ENCODE data around the gene CTIF. TPM values are rescaled to one million over a fixed set of nuclear protein-coding genes. Genes with fewer than 3 reads are reported as not detected.

Gene CTIF
- total RNA-seq, 2 donors from 2014 or later, result 4.6 to 4.7 TPM

GRCh38 chr18:48635806-48636205, 97.0 kb downstream of the CTIF start:
- no peak for ATAC-seq (replicated peaks in 1 of 2)
- Mint-ChIP-seq H3K4me1 (ENCODE audit: low read depth) (no peaks in the 10 kb centered on the region), H3K27me3 (ENCODE audit: low read depth) (no peaks in the 10 kb centered on the region), H3K27ac (no peak overlapping the region), H3K9me3 (no peaks in the 10 kb centered on the region), H3K4me3 (no peak overlapping the region), H3K36me3 (ENCODE audit: insufficient read depth in 2 of 2) (no peaks in the 10 kb centered on the region)
- DNase-seq, result no peak

DNA sequence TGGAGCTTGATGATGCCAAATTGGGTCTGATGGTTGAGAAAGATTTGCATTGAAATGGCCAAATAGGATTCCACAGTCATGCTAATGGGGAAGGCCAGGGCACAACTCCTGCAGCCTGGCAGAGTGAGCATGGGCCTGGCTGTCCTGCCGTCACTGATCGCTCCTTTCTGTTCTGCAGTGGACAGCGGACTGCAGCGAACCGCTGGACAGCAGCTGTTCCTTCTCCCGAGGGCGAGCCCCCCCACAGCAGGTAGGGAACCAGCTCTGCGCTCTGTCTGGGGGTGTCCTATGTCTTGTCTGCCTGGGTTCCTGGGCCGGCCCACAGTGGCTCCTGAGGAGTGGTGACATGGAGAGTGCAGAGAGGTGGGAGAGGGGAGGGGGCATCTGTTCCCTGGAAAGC, 97.6 kb downstream of the CTIF start:
- ATAC-seq (replicated peaks in 1 of 2), result no peak
- Mint-ChIP-seq H3K36me3 (ENCODE audit: insufficient read depth in 2 of 2) (no peaks in the 10 kb centered on the region), H3K27ac (no peak overlapping the region)

GRCh38 chr18:48637081-48637990, 98.5 kb downstream of the CTIF start:
- H3K4me3 Mint-ChIP-seq, result no peak overlapping the region
- DNase-seq, result no peak
- H3K36me3 Mint-ChIP-seq (ENCODE audit: insufficient read depth in 2 of 2), result peaks cover 0 to 2% of the 10 kb centered on the region in 2 donors

More for the DNA sequence above, 97.6 kb downstream of the CTIF start:
- no peak overlapping the region for H3K4me3 Mint-ChIP-seq
- H3K27me3 Mint-ChIP-seq (ENCODE audit: low read depth), result no peaks in the 10 kb centered on the region
- no peaks in the 10 kb centered on the region for H3K9me3 Mint-ChIP-seq
- H3K4me1 Mint-ChIP-seq (ENCODE audit: low read depth), result no peaks in the 10 kb centered on the region
- DNase-seq, result no peak

GRCh38 chr18:48638451-48638850, 99.6 kb downstream of the CTIF start:
- Mint-ChIP-seq H3K27me3 (ENCODE audit: low read depth) (no peaks in the 10 kb centered on the region), H3K9me3 (peaks cover 0 to 4% of the 10 kb centered on the region in 2 donors), H3K36me3 (ENCODE audit: insufficient read depth in 2 of 2) (peaks cover 0 to 2% of the 10 kb centered on the region in 2 donors), H3K4me1 (ENCODE audit: low read depth) (no peaks in the 10 kb centered on the region), H3K4me3 (no peak overlapping the region), H3K27ac (no peak overlapping the region)
- ATAC-seq (replicated peaks in 1 of 2), result no peak
- no peak for DNase-seq

More at GRCh38 chr18:48637081-48637990, 98.5 kb downstream of the CTIF start:
- ATAC-seq (replicated peaks in 1 of 2), result no peak
- Mint-ChIP-seq H3K27me3 (ENCODE audit: low read depth) (no peaks in the 10 kb centered on the region), H3K4me1 (ENCODE audit: low read depth) (no peaks in the 10 kb centered on the region), H3K9me3 (peaks cover 0 to 4% of the 10 kb centered on the region in 2 donors), H3K27ac (no peak overlapping the region)

GRCh38 chr18:48638896-48639771, 100.3 kb downstream of the CTIF start:
- no peak overlapping the region for H3K27ac Mint-ChIP-seq
- no peak overlapping the region for H3K4me3 Mint-ChIP-seq
- peaks cover 0 to 2% of the 10 kb centered on the region in 2 donors for H3K36me3 Mint-ChIP-seq (ENCODE audit: insufficient read depth in 2 of 2)
- no peak for ATAC-seq (replicated peaks in 1 of 2)
- no peaks in the 10 kb centered on the region for H3K27me3 Mint-ChIP-seq (ENCODE audit: low read depth)
- H3K9me3 Mint-ChIP-seq, result peaks cover 0 to 4% of the 10 kb centered on the region in 2 donors
- DNase-seq, result no peak
- H3K4me1 Mint-ChIP-seq (ENCODE audit: low read depth), result no peaks in the 10 kb centered on the region

GRCh38 chr18:48639772-48640432, 101.1 kb downstream of the CTIF start:
- Mint-ChIP-seq H3K4me3 (no peak overlapping the region), H3K36me3 (ENCODE audit: insufficient read depth in 2 of 2) (peaks cover 0 to 2% of the 10 kb centered on the region in 2 donors), H3K9me3 (peaks cover 0 to 4% of the 10 kb centered on the region in 2 donors), H3K4me1 (ENCODE audit: low read depth) (no peaks in the 10 kb centered on the region), H3K27ac (no peak overlapping the region), H3K27me3 (ENCODE audit: low read depth) (no peaks in the 10 kb centered on the region)
- DNase-seq, result no peak
- ATAC-seq (replicated peaks in 1 of 2), result no peak

DNA sequence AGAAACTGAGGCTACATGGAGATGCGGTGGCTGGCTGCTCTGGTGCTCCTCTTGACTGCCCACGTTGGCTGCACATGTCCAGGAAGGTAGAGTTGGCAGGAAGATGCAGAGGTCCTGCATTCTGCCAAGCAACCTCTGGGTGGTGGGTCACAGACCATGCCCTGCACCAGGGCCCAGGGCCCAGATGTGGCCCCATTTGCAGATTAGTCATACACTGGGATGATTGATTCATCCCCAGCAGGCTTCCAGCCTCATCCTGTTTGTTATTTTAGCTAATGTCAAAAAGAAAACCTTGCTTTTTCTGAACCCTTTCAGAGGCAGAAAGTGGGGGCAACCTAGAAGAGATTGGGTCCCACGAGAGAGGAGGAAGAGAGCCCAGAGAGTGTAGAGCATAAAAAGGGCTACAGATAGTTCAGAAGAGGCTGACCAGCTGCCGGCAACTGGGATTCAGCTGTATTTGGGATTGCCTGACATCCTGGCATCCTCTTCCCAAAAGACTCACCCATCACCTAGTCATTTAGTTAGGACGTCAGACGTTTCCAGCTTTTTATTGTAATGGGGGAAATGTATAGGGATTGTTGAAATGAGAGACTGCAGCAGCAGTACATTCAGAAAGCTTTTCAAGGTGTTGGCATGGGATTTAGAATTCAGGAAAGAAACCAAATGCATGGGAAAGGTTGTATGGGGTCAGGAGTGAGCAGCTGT, 101.9 kb downstream of the CTIF start:
- H3K9me3 Mint-ChIP-seq, result peaks cover 0 to 4% of the 10 kb centered on the region in 2 donors
- no peak overlapping the region for H3K4me3 Mint-ChIP-seq
- ATAC-seq (replicated peaks in 1 of 2), result no peak
- H3K4me1 Mint-ChIP-seq (ENCODE audit: low read depth), result no peaks in the 10 kb centered on the region
- H3K27me3 Mint-ChIP-seq (ENCODE audit: low read depth), result no peaks in the 10 kb centered on the region
- H3K27ac Mint-ChIP-seq, result no peak overlapping the region
- H3K36me3 Mint-ChIP-seq (ENCODE audit: insufficient read depth in 2 of 2), result peaks cover 0 to 2% of the 10 kb centered on the region in 2 donors
- DNase-seq, result no peak

GRCh38 chr18:48641981-48642380, 103.2 kb downstream of the CTIF start:
- no peak overlapping the region for H3K4me3 Mint-ChIP-seq
- peaks cover 0 to 2% of the 10 kb centered on the region in 2 donors for H3K36me3 Mint-ChIP-seq (ENCODE audit: insufficient read depth in 2 of 2)
- no peaks in the 10 kb centered on the region for H3K27me3 Mint-ChIP-seq (ENCODE audit: low read depth)
- H3K27ac Mint-ChIP-seq, result no peak overlapping the region
- no peak for ATAC-seq (replicated peaks in 1 of 2)
- DNase-seq, result no peak
- H3K4me1 Mint-ChIP-seq (ENCODE audit: low read depth), result no peaks in the 10 kb centered on the region
- peaks cover 0 to 4% of the 10 kb centered on the region in 2 donors for H3K9me3 Mint-ChIP-seq

DNA sequence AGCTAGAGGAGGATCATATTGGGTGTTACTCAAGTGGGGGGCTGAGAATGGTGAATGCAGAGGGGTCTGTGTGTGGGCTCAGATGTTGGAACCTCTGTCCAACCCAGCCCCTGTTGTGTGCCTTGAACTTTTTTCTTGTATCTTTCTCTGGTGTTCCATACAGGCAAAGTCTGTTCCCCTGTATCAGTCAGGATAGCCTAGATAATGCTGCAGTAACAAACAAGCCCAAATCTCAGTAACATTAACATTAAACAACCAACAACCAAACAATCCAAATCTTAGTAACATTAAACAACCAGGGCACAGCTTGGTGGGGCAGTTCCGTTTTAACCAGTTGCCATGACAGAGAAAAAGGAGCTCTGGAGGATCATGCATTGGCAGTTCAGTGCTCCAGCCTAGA, 103.7 kb downstream of the CTIF start:
- Mint-ChIP-seq H3K9me3 (peaks cover 0 to 4% of the 10 kb centered on the region in 2 donors), H3K4me3 (no peak overlapping the region), H3K36me3 (ENCODE audit: insufficient read depth in 2 of 2) (peaks cover 0 to 2% of the 10 kb centered on the region in 2 donors), H3K4me1 (ENCODE audit: low read depth) (no peaks in the 10 kb centered on the region), H3K27me3 (ENCODE audit: low read depth) (no peaks in the 10 kb centered on the region), H3K27ac (no peak overlapping the region)
- DNase-seq (no peak), ATAC-seq (replicated peaks in 1 of 2) (no peak)

DNA sequence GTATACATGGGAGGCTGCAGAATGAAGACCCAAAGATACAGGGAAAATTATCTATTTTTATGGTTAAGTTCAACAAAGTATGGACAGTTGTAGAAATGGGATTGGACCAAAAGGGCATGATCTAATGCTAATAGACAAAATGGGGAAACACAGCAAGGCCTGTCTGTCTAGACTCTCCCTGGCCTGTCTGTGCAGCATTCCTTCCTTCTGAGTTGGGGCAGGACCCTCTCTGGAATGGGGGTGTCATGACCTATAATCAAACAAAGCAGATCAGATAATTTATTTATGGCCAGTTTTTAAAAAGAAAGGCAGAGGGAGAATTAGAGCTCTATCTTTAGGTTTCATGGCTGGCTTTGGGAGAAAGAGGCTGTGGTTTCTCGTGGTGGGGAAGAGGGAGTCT, 104.4 kb downstream of the CTIF start:
- H3K27me3 Mint-ChIP-seq (ENCODE audit: low read depth), result no peaks in the 10 kb centered on the region
- H3K4me1 Mint-ChIP-seq (ENCODE audit: low read depth), result no peaks in the 10 kb centered on the region
- H3K27ac Mint-ChIP-seq, result no peak overlapping the region
- no peak overlapping the region for H3K4me3 Mint-ChIP-seq
- no peak for ATAC-seq (replicated peaks in 1 of 2)
- DNase-seq, result no peak
- peaks cover 0 to 4% of the 10 kb centered on the region in 2 donors for H3K9me3 Mint-ChIP-seq
- H3K36me3 Mint-ChIP-seq (ENCODE audit: insufficient read depth in 2 of 2), result peaks cover 0 to 2% of the 10 kb centered on the region in 2 donors

GRCh38 chr18:48644029-48644428, 105.2 kb downstream of the CTIF start:
- Mint-ChIP-seq H3K36me3 (ENCODE audit: insufficient read depth in 2 of 2) (peaks cover 0 to 2% of the 10 kb centered on the region in 2 donors), H3K27ac (no peak overlapping the region), H3K4me3 (no peak overlapping the region), H3K27me3 (ENCODE audit: low read depth) (no peaks in the 10 kb centered on the region), H3K9me3 (peaks cover 0 to 4% of the 10 kb centered on the region in 2 donors), H3K4me1 (ENCODE audit: low read depth) (no peaks in the 10 kb centered on the region)
- no peak for ATAC-seq (replicated peaks in 1 of 2)
- no peak for DNase-seq

- ATAC-seq (replicated peaks in 1 of 2) (no peak), DNase-seq (no peak)
- Mint-ChIP-seq H3K36me3 (ENCODE audit: insufficient read depth in 2 of 2) (peaks cover 0 to 2% of the 10 kb centered on the region in 2 donors), H3K27me3 (ENCODE audit: low read depth) (no peaks in the 10 kb centered on the region), H3K4me1 (ENCODE audit: low read depth) (no peaks in the 10 kb centered on the region), H3K9me3 (peaks cover 0 to 4% of the 10 kb centered on the region in 2 donors), H3K4me3 (no peak overlapping the region), H3K27ac (no peak overlapping the region)
Observed at GRCh38 chr18:48645427-48646002, 106.7 kb downstream of the CTIF start.
